H1 (cell line): ENCODE results near the gene PLCB4. TPM values are rescaled to one million over a fixed set of nuclear protein-coding genes. Genes with fewer than 3 reads are reported as not detected.

Experiments used
- CTCF ChIA-PET: fragments of 300-600 bp; sonication (Branson Sonifier 250); formaldehyde crosslinking; loops from one replicate; lab custom pipeline; 2021; ENCODE audit not compliant: partially characterized antibody; lab: Charles Lee
- POLR2A ChIA-PET: fragments of 300-600 bp; sonication (Branson Sonifier 250); formaldehyde crosslinking; loops from one replicate; lab custom pipeline; 2021; ENCODE audit warnings: inconsistent platforms; ENCODE audit not compliant: partially characterized antibody; lab: Charles Lee
- DNase-seq, 2 experiments: peaks; one replicate each; pipeline versions ENCODE4 v3.0.0 to v3.0.0-alpha.2; 2010 to 2022; ENCODE audit warnings: low spot score in 2 of 2, low read depth in 1 of 2, mixed read lengths in 1 of 2
- FAIRE-seq: peaks from 2 replicates; lab custom pipeline; 2011; peaks lifted over from hg19 to GRCh38; lab: Jason Lieb, UNC
- H2AFZ ChIP-seq: 2 replicates; pipeline ENCODE4 v1.8.1; 2012; ENCODE audit warnings: low read length, inconsistent platforms
- H2AK5ac ChIP-seq: 2 replicates; pipeline ENCODE4 v1.6.1; 2013; ENCODE audit warnings: low read depth, low read length
- H2BK120ac ChIP-seq: replicated peaks from 2 replicates; pipeline ENCODE3; 2013; ENCODE audit warnings: low read depth, low read length, inconsistent platforms
- H2BK12ac ChIP-seq: 2 replicates; pipeline ENCODE4 v1.6.1; 2013; ENCODE audit warnings: low read depth, low read length
- H2BK15ac ChIP-seq: 2 replicates; pipeline ENCODE4 v1.6.1; 2013; ENCODE audit warnings: low read length
- H2BK20ac ChIP-seq: 2 replicates; pipeline ENCODE4 v1.6.1; 2013; ENCODE audit warnings: low read length
- H2BK5ac ChIP-seq: 2 replicates; pipeline ENCODE4 v1.6.1; 2013; ENCODE audit warnings: low read depth, low read length
- H3K14ac ChIP-seq: 2 replicates; pipeline ENCODE4 v1.6.1; 2013; ENCODE audit warnings: inconsistent platforms; ENCODE audit not compliant: insufficient read length
- H3K18ac ChIP-seq: 2 replicates; pipeline ENCODE4 v1.6.1; 2013; ENCODE audit warnings: low read length; ENCODE audit errors: extremely low read depth
- H3K23ac ChIP-seq: 2 replicates; pipeline ENCODE4 v1.6.1; 2013; ENCODE audit warnings: inconsistent platforms; ENCODE audit not compliant: insufficient read length
- H3K23me2 ChIP-seq: 2 replicates; pipeline ENCODE4 v1.6.1; 2013; ENCODE audit warnings: low read depth, low read length
- H3K27ac ChIP-seq: 2 replicates; pipeline ENCODE4 v1.6.1; 2011; ENCODE audit warnings: low read depth, low read length, inconsistent platforms
- H3K27me3 ChIP-seq, 4 experiments: replicated peaks in 1 of 4; 1 replicate in 1 of 4; 2 replicates in 3 of 4; pipeline versions ENCODE4 v1.6.1 to v1.8.1; 2011 to 2013; ENCODE audit warnings: low read length in 3 of 4, mild to moderate bottlenecking in 3 of 4, inconsistent platforms in 2 of 4, mixed read lengths in 2 of 4, moderate library complexity in 1 of 4; ENCODE audit not compliant: control insufficient read depth in 3 of 4, insufficient read depth in 3 of 4; ENCODE audit errors: extremely low read depth in 1 of 4
- H3K36me3 ChIP-seq, 4 experiments: 2 replicates each; pipeline versions ENCODE4 v1.6.1 to v1.8.1; 2011 to 2013; ENCODE audit warnings: mild to moderate bottlenecking in 4 of 4, low read length in 3 of 4, moderate library complexity in 2 of 4, control low read depth in 1 of 4, inconsistent platforms in 1 of 4; ENCODE audit not compliant: insufficient read depth in 4 of 4, control insufficient read depth in 2 of 4
- H3K4ac ChIP-seq: replicated peaks from 2 replicates; pipeline ENCODE3; 2013; ENCODE audit warnings: low read length, low read depth, mixed read lengths, inconsistent platforms; ENCODE audit not compliant: insufficient read length
- H3K4me1 ChIP-seq, 4 experiments: replicated peaks in 1 of 4; 1 replicate in 1 of 4; 2 replicates in 3 of 4; pipeline versions ENCODE4 v1.6.1 to v1.8.1; 2011 to 2013; ENCODE audit warnings: low read length in 3 of 4, inconsistent platforms in 2 of 4, mixed read lengths in 1 of 4; ENCODE audit not compliant: insufficient read depth in 4 of 4, control insufficient read depth in 3 of 4
- H3K4me2 ChIP-seq, 2 experiments: 2 replicates each; pipeline versions ENCODE4 v1.6.1 to v1.8.1; 2011 to 2013; ENCODE audit warnings: low read depth in 2 of 2, low read length in 2 of 2, control low read depth in 1 of 2, inconsistent platforms in 1 of 2, mild to moderate bottlenecking in 1 of 2; ENCODE audit not compliant: insufficient read depth in 1 of 2
- H3K4me3 ChIP-seq, 4 experiments: fragments of 200-600, 300-600 bp in 1 of 4; sonication (generic), shearing (Covaris generic), sonication (Bioruptor Twin) in 1 of 4; 2 replicates each; pipeline versions ENCODE4 v1.5.1 to v1.8.1; 2011 to 2016; ENCODE audit warnings: low read length in 4 of 4, low read depth in 3 of 4, control low read depth in 2 of 4, inconsistent platforms in 2 of 4, mild to moderate bottlenecking in 2 of 4, mixed read lengths in 1 of 4, moderate library complexity in 1 of 4; ENCODE audit not compliant: insufficient read depth in 2 of 4; ENCODE audit errors: extremely low read depth in 1 of 4
- H3K56ac ChIP-seq: replicated peaks from 2 replicates; pipeline ENCODE3; 2013; ENCODE audit warnings: low read depth, mild to moderate bottlenecking, mixed read lengths, low read length, inconsistent platforms; ENCODE audit not compliant: insufficient read length
- H3K79me1 ChIP-seq: 2 replicates; pipeline ENCODE4 v1.6.1; 2013; ENCODE audit warnings: low read depth, low read length, control low read depth
- H3K79me2 ChIP-seq, 2 experiments: 2 replicates each; pipeline versions ENCODE4 v1.6.1 to v1.8.1; 2012 to 2013; ENCODE audit warnings: low read length in 2 of 2, mild to moderate bottlenecking in 2 of 2, inconsistent platforms in 1 of 2; ENCODE audit not compliant: insufficient read depth in 2 of 2, control insufficient read depth in 1 of 2
- H3K9ac ChIP-seq, 4 experiments: replicated peaks in 1 of 4; 1 replicate in 1 of 4; 2 replicates in 3 of 4; pipeline versions ENCODE4 v1.6.1 to v1.8.1; 2011 to 2013; ENCODE audit warnings: low read depth in 3 of 4, low read length in 3 of 4, control low read depth in 2 of 4, mild to moderate bottlenecking in 2 of 4, moderate library complexity in 2 of 4, inconsistent platforms in 1 of 4; ENCODE audit errors: extremely low read depth in 1 of 4
- H3K9me3 ChIP-seq, 2 experiments: 2 replicates each; pipeline versions ENCODE4 v1.6.1 to v1.8.1; 2012 to 2013; ENCODE audit warnings: mild to moderate bottlenecking in 2 of 2, moderate library complexity in 2 of 2, control low read depth in 1 of 2, inconsistent platforms in 1 of 2, low read depth in 1 of 2, low read length in 1 of 2, mixed read lengths in 1 of 2; ENCODE audit not compliant: insufficient read depth in 2 of 2
- H4K20me1 ChIP-seq, 2 experiments: replicated peaks in 1 of 2; 2 replicates each; pipeline versions ENCODE3 to v1.8.1; 2011 to 2013; ENCODE audit warnings: inconsistent platforms in 2 of 2, low read length in 2 of 2, mild to moderate bottlenecking in 1 of 2; ENCODE audit not compliant: insufficient read depth in 2 of 2, control insufficient read depth in 1 of 2
- H4K5ac ChIP-seq: 2 replicates; pipeline ENCODE4 v1.6.1; 2013; ENCODE audit warnings: low read length, low read depth, mixed read lengths, inconsistent platforms; ENCODE audit not compliant: insufficient read length
- H4K8ac ChIP-seq: 2 replicates; pipeline ENCODE4 v1.8.0; 2013; ENCODE audit warnings: mild to moderate bottlenecking, moderate library complexity, low read length, inconsistent platforms; ENCODE audit not compliant: insufficient read depth; ENCODE audit errors: extremely low read depth
- H4K91ac ChIP-seq: replicated peaks from 2 replicates; pipeline ENCODE3; 2013; ENCODE audit warnings: low read length, mixed read lengths, inconsistent platforms; ENCODE audit not compliant: insufficient read length
- BRCA1 ChIP-seq: IDR thresholded peaks from 2 replicates; pipeline ENCODE4 v1.6.1; 2012; ENCODE audit warnings: low read depth, low read length, improper control_type of control experiment
- NRF1 ChIP-seq: IDR thresholded peaks from 2 replicates; pipeline ENCODE4 v1.6.1; 2011; ENCODE audit warnings: mild to moderate bottlenecking, low read depth, low read length, improper control_type of control experiment
- RAD21 ChIP-seq, 2 experiments: IDR thresholded peaks in 1 of 2; conservative IDR thresholded peaks in 1 of 2; 2 replicates each; pipeline ENCODE4 v1.6.1; 2011; ENCODE audit warnings: low read depth in 2 of 2, low read length in 2 of 2, improper control_type of control experiment in 1 of 2, inconsistent platforms in 1 of 2, mild to moderate bottlenecking in 1 of 2, moderate library complexity in 1 of 2
- SAP30 ChIP-seq: fragments of 300-600 bp; sonication (generic); IDR thresholded peaks from 2 replicates; pipeline ENCODE4 v1.7.1; 2012; ENCODE audit warnings: low read length, moderate library complexity, mild to moderate bottlenecking, inconsistent platforms; ENCODE audit not compliant: insufficient read depth, insufficient replicate concordance
- SIN3A ChIP-seq, 2 experiments: IDR thresholded peaks in 1 of 2; conservative IDR thresholded peaks in 1 of 2; 2 replicates each; pipeline ENCODE4 v1.6.1; 2011 to 2012; ENCODE audit warnings: low read length in 2 of 2, improper control_type of control experiment in 1 of 2, low read depth in 1 of 2, mild to moderate bottlenecking in 1 of 2
- SUZ12 ChIP-seq: fragments of 200-600 bp; sonication (generic); IDR thresholded peaks from 2 replicates; pipeline ENCODE4 v1.6.1; 2012; ENCODE audit warnings: mild to moderate bottlenecking, inconsistent platforms, low read length, moderate library complexity, mixed read lengths
- TAF1 ChIP-seq: IDR thresholded peaks from 2 replicates; pipeline ENCODE4 v1.6.1; 2011; ENCODE audit warnings: mild to moderate bottlenecking, low read depth, low read length
- YY1 ChIP-seq: IDR thresholded peaks from 2 replicates; pipeline ENCODE4 v1.6.1; 2011; ENCODE audit warnings: low read depth, mild to moderate bottlenecking, low read length
- WGBS, 2 experiments: shearing (Covaris generic) in 1 of 2; methylation state at CpG; one replicate each; pipeline versions ENCODE4 v1.1.6 to v1.1.7; 2013 to 2015; ENCODE audit warnings: low lambda C conversion rate in 2 of 2, mixed read lengths in 2 of 2, inconsistent platforms in 1 of 2, low coverage in 1 of 2, missing lambda C conversion rate in 1 of 2; ENCODE audit not compliant: insufficient replicate concordance in 2 of 2, insufficient coverage in 1 of 2, insufficient read length in 1 of 2; ENCODE audit errors: extremely low coverage in 1 of 2, missing lambda C conversion rate in 1 of 2; 5-methylcytosine and 5-hydroxymethylcytosine counted together
- polyA plus RNA-seq, 7 experiments: library from polyadenylated mRNA; depleted of rRNA in 3 of 7; stranded (reverse) in 5 of 7; unstranded in 2 of 7; fragments of >200 nt in 5 of 7; fragments of 200-250 nt in 2 of 7; gene quantifications; 1 replicate in 5 of 7; 2 replicates in 1 of 7; 4 replicates in 1 of 7; pipeline versions ENCODE4 v1.2.1 to v1.2.3, GENCODE V29; 2011 to 2013; ENCODE audit warnings: missing spikeins in 2 of 7, mixed read lengths in 2 of 7
- total RNA-seq: library from RNA; stranded (reverse); fragmentation: NEBNext Ultra II Directional; extraction: Animal tissue kit (Norgen Biotek cat#: 25700); gene quantifications from 2 replicates; pipeline ENCODE4 v1.2.1, GENCODE V29; 2021
- TF ChIP-seq, protein P1 (sequence below): IDR thresholded peaks from 2 replicates; pipeline ENCODE4 v1.6.1; 2012; ENCODE audit warnings: inconsistent platforms
- TF ChIP-seq, protein P2 (sequence below): IDR thresholded peaks from 2 replicates; pipeline ENCODE4 v1.6.1; 2012; ENCODE audit warnings: low read length, inconsistent platforms
- TF ChIP-seq, protein P3 (sequence below): IDR thresholded peaks from 2 replicates; pipeline ENCODE4 v1.6.1; 2011; ENCODE audit warnings: low read length, improper control_type of control experiment

PLCB4 gene
- total and polyA plus RNA-seq, 2 of the 8 experiments (the other 6 are each of a cell fraction or from before 2014, with no cell fraction given), result 3.2 to 14.1 TPM

GRCh38 chr20:9290331-9290730 is 221.4 kb downstream of the PLCB4 start:
- H3K56ac ChIP-seq, result no peak overlapping the region
- no peak overlapping the region for H3K4me2 ChIP-seq
- no peaks in the 10 kb centered on the region for H3K79me2 ChIP-seq
- no peaks in the 10 kb centered on the region for H4K20me1 ChIP-seq
- H3K23me2 ChIP-seq, result no peaks in the 10 kb centered on the region; the same call in 1 of the 2 replicates
- H2AFZ ChIP-seq, result no peak overlapping the region
- no peak overlapping the region for H4K8ac ChIP-seq
- CTCF ChIA-PET, result no interaction called here
- POLR2A ChIA-PET, result no interaction called here
- no peak overlapping the region for H2AK5ac ChIP-seq
- no peaks in the 10 kb centered on the region for H3K79me1 ChIP-seq
- no peak overlapping the region for H3K4ac ChIP-seq
- DNase-seq, result no peak
- H2BK15ac ChIP-seq, result no peak overlapping the region
- H3K27ac ChIP-seq, result no peak overlapping the region
- no peak overlapping the region for H3K18ac ChIP-seq
- FAIRE-seq, result no peak
- WGBS, 2 experiments, result 87% methylated on average over 2 of the region's 2 CpGs; no CpG with 5 or more reads in 1 of the 2 experiments
- no peak overlapping the region for H3K4me3 ChIP-seq
- H3K23ac ChIP-seq, result no peak overlapping the region
- H3K14ac ChIP-seq, result no peak overlapping the region
- H2BK20ac ChIP-seq, result no peak overlapping the region
- H3K4me1 ChIP-seq, result no peaks in the 10 kb centered on the region
- H4K5ac ChIP-seq, result no peak overlapping the region
- no peak overlapping the region for H4K91ac ChIP-seq
- H3K27me3 ChIP-seq, result no peaks in the 10 kb centered on the region
- H3K36me3 ChIP-seq, result no peaks in the 10 kb centered on the region
- H3K9me3 ChIP-seq, result no peaks in the 10 kb centered on the region
- no peak for TF ChIP-seq SUZ12
- TF ChIP-seq, protein P1, sequence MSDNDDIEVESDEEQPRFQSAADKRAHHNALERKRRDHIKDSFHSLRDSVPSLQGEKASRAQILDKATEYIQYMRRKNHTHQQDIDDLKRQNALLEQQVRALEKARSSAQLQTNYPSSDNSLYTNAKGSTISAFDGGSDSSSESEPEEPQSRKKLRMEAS, result no peak
- no peak for TF ChIP-seq YY1
- TF ChIP-seq, protein P2, sequence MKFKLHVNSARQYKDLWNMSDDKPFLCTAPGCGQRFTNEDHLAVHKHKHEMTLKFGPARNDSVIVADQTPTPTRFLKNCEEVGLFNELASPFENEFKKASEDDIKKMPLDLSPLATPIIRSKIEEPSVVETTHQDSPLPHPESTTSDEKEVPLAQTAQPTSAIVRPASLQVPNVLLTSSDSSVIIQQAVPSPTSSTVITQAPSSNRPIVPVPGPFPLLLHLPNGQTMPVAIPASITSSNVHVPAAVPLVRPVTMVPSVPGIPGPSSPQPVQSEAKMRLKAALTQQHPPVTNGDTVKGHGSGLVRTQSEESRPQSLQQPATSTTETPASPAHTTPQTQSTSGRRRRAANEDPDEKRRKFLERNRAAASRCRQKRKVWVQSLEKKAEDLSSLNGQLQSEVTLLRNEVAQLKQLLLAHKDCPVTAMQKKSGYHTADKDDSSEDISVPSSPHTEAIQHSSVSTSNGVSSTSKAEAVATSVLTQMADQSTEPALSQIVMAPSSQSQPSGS, result no peak
- no peak for TF ChIP-seq TAF1
- no peak for TF ChIP-seq NRF1
- no peak for TF ChIP-seq SIN3A (conservative IDR thresholded peaks at IDR 0.05 in 1 of 2, IDR thresholded peaks at IDR 0.05 in 1 of 2; ENCODE audit: low read depth in 1 of 2, low read length in 2 of 2)
- TF ChIP-seq BRCA1, result no peak
- no peak for TF ChIP-seq SAP30
- TF ChIP-seq, protein P3, sequence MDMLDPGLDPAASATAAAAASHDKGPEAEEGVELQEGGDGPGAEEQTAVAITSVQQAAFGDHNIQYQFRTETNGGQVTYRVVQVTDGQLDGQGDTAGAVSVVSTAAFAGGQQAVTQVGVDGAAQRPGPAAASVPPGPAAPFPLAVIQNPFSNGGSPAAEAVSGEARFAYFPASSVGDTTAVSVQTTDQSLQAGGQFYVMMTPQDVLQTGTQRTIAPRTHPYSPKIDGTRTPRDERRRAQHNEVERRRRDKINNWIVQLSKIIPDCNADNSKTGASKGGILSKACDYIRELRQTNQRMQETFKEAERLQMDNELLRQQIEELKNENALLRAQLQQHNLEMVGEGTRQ, result no peak
- TF ChIP-seq RAD21 (IDR thresholded peaks at IDR 0.05 in 1 of 2, conservative IDR thresholded peaks at IDR 0.05 in 1 of 2; ENCODE audit: low read depth in 2 of 2, low read length in 2 of 2), result no peak
- no peak overlapping the region for H2BK12ac ChIP-seq
- H3K9ac ChIP-seq, result no peak overlapping the region
- no peak overlapping the region for H2BK120ac ChIP-seq
- no peak overlapping the region for H2BK5ac ChIP-seq
